HL-60 (cell line): Measurements from ENCODE around the gene KLHL18.

Source experiments
- CTCF ChIP-seq: IDR thresholded peaks from one replicate; pipeline ENCODE4 v1.5.1; 2011; ENCODE audit warnings: low read length, control low read depth, inconsistent platforms; ENCODE audit not compliant: insufficient read depth
- GABPA ChIP-seq: IDR thresholded peaks from 2 replicates; pipeline ENCODE4 v1.6.1; 2012; ENCODE audit warnings: low read depth
- POLR2AphosphoS5 ChIP-seq: IDR thresholded peaks from 2 replicates; pipeline ENCODE4 v1.6.1; 2012; ENCODE audit warnings: low read depth
- REST ChIP-seq: IDR thresholded peaks from 2 replicates; pipeline ENCODE4 v1.6.1; 2012; ENCODE audit warnings: low read depth; ENCODE audit not compliant: insufficient replicate concordance
- SPI1 ChIP-seq: IDR thresholded peaks from 2 replicates; pipeline ENCODE4 v1.6.1; 2012; ENCODE audit warnings: low read depth, mild to moderate bottlenecking, borderline replicate concordance

- no peak for TF ChIP-seq CTCF
- TF ChIP-seq GABPA, result no peak
- no peak for TF ChIP-seq SPI1
- TF ChIP-seq POLR2AphosphoS5, result no peak
- no peak for TF ChIP-seq REST
These were observed 31.5 kb downstream of the KLHL18 start for GRCh38 chr3:47314056-47314764.
